Psoas muscle (tissue), 8 donors: ENCODE results near the gene OPTC. TPM values are rescaled to one million over a fixed set of nuclear protein-coding genes. Genes with fewer than 3 reads are reported as not detected.

Experiments
- ATAC-seq, 4 donors: fragments of 200-7000 bp; cut with Tn5 transposase; one replicate each; pipeline ENCODE4 v1.9.1; 2020; ENCODE audit warnings: moderate library complexity in 3 of 4, mild to moderate bottlenecking in 2 of 4
- DNase-seq, 2 donors: peaks; one replicate each; pipeline ENCODE4 v3.0.0-alpha.2; 2020
- H3K27ac ChIP-seq: fragments of 200-600 bp; one replicate; pipeline ENCODE4 v1.8.0; 2022
- H3K27me3 ChIP-seq, 3 donors: fragments of 200-600 bp in 1 of 3; one replicate each; pipeline versions ENCODE4 v1.6.1 to v1.8.0; 2013 to 2022; ENCODE audit warnings: low read length in 2 of 3, mild to moderate bottlenecking in 2 of 3, moderate library complexity in 1 of 3; ENCODE audit not compliant: insufficient read depth in 3 of 3
- H3K36me3 ChIP-seq, 2 donors: fragments of 200-600 bp in 1 of 2; one replicate each; pipeline versions ENCODE4 v1.6.1 to v1.8.0; 2013 to 2022; ENCODE audit warnings: low read depth in 1 of 2, mild to moderate bottlenecking in 1 of 2, moderate library complexity in 1 of 2; ENCODE audit not compliant: insufficient read depth in 1 of 2
- H3K4me1 ChIP-seq: fragments of 200-600 bp; one replicate; pipeline ENCODE4 v1.8.0; 2022
- H3K4me3 ChIP-seq: fragments of 200-600 bp; one replicate; pipeline ENCODE4 v1.8.0; 2022; ENCODE audit warnings: mild to moderate bottlenecking
- H3K9me3 ChIP-seq: fragments of 200-600 bp; one replicate; pipeline ENCODE4 v1.8.0; 2022
- WGBS, 3 donors: extraction: QIAGEN DNeasy Blood & Tissue Kit; methylation state at CpG; one replicate each; pipeline versions ENCODE4 v1.1.6 to v1.1.7; 2013; 5-methylcytosine and 5-hydroxymethylcytosine counted together
- intact Hi-C, 2 donors: fragments of 100-400 bp; cut with DNase I; formaldehyde crosslinking; loops; one replicate each; pipeline versions ENCODE4 v1.11.0 to v1.14.2; 2022
- polyA plus RNA-seq, 3 donors: library from polyadenylated mRNA; stranded (reverse); fragments of 200-250 nt; gene quantifications; one replicate each; pipeline ENCODE4 v1.2.3, GENCODE V29; 2013
- total RNA-seq, 4 donors: library from RNA; stranded (reverse); fragmentation: NEBNext Ultra II Directional in 2 of 4; extraction: Animal tissue kit (Norgen Biotek cat#: 25700) in 2 of 4; gene quantifications; one replicate each; pipeline versions ENCODE4 v1.2.1 to v1.2.4, GENCODE V29; 2021 to 2023
- TF ChIP-seq, protein P1 (sequence below): fragments of 200-600 bp; IDR thresholded peaks from one replicate; pipeline ENCODE4 v1.8.0; 2022; ENCODE audit warnings: antibody characterized with exemption
- donor health status: healthy with polysubstance abuse.
- donor health status: DM: no; HTN: no; CAD: no; lungs with moderate emphysema.
- donor health status: Bipolar disorder and iron deficiency.
- donor health status: healthy.
- donor health status: DM: yes; HTN: yes; CAD: no.
- donor health status: DM: no; HTN: no; CAD: no.
- donor health status: DM: no; HTN: no; CAD: no.
- donor health status: DM: yes; HTN: yes; CAD: no.

OPTC gene
- total and polyA plus RNA-seq, 7 donors: not detected

DNA sequence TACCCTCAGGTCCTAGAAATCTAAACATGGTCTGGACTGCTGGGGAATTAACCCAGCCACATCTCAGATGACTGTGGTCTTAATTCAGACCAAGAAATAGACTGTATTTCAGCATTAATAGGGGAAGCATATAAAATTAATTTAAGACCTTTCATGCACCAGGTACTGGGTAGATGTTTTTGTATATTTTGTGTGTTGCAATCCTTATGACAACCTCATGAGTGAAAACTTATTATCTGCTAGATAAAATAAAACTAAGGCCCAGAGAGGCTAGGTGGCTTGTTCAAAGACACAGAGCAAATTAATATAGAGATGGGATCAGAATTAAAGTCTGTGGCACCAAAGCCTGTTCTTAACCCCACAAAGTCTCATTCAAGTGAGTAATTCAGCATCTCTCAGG, 40.1 kb downstream of the OPTC start:
- H3K4me3 ChIP-seq: no peak overlapping the region
- no peaks in the 10 kb centered on the region for H3K36me3 ChIP-seq
- peaks cover 19% of the 10 kb centered on the region for H3K4me1 ChIP-seq
- H3K9me3 ChIP-seq: no peaks in the 10 kb centered on the region
- TF ChIP-seq, protein P1, sequence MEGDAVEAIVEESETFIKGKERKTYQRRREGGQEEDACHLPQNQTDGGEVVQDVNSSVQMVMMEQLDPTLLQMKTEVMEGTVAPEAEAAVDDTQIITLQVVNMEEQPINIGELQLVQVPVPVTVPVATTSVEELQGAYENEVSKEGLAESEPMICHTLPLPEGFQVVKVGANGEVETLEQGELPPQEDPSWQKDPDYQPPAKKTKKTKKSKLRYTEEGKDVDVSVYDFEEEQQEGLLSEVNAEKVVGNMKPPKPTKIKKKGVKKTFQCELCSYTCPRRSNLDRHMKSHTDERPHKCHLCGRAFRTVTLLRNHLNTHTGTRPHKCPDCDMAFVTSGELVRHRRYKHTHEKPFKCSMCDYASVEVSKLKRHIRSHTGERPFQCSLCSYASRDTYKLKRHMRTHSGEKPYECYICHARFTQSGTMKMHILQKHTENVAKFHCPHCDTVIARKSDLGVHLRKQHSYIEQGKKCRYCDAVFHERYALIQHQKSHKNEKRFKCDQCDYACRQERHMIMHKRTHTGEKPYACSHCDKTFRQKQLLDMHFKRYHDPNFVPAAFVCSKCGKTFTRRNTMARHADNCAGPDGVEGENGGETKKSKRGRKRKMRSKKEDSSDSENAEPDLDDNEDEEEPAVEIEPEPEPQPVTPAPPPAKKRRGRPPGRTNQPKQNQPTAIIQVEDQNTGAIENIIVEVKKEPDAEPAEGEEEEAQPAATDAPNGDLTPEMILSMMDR: no peak
- no peaks in the 10 kb centered on the region for H3K27me3 ChIP-seq
- intact Hi-C loops: no loop called here
- H3K27ac ChIP-seq: no peak overlapping the region
- DNase-seq: no peak
- ATAC-seq: no peak

DNA sequence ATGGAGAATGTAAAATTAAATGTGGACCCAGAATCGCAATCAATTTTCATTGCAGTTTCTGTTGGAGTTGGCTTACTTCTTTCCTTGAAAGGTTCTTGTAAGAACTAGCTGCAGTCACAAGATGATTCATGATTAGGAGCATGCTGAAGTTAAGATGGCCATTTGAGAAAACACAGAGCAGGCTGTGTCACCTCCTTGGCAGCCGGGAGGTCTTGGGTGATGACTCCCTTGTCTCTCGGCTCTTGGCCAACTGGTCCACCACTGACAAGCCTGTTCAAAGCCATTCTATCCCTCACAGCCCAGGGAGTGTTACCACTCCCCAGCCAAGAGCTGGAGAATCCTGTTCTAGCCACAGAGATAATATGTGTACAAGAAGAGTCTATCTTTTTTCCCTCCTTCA, 40.6 kb downstream of the OPTC start:
- TF ChIP-seq, protein P1: no peak
- no peaks in the 10 kb centered on the region for H3K27me3 ChIP-seq
- peaks cover 19% of the 10 kb centered on the region for H3K4me1 ChIP-seq
- DNase-seq (peak in 1 of 2 donors; percentile 79), ATAC-seq (peak; percentile 47 to 81 (median 64))
- 55 to 81% (median 64%) methylated on average over 3 of the region's 3 CpGs for WGBS, 3 donors
- H3K36me3 ChIP-seq: no peaks in the 10 kb centered on the region
- no peak overlapping the region for H3K27ac ChIP-seq
- H3K9me3 ChIP-seq: no peaks in the 10 kb centered on the region
- H3K4me3 ChIP-seq: no peak overlapping the region
- intact Hi-C loops: no loop called here

DNA sequence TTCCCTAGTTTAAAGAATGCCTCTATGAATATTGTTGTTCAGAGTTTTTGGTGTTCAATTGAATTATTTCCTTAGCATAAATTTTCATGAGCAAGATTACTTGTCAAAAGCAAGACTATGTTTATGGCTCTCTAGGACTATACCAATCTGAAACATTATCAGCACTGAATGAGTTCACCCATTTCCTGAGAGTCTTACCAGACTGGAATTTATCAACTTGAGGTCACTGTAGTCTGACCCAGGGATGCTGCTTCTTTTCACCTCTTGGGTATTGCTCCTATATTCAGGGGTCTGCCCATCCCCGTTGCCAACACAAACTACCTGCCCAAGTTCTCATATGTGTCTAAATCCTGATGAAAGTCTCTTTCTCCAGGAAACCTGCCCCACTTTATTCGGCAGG, 42.6 kb downstream of the OPTC start:
- Histone ChIP-seq H3K4me1 (peaks cover 19% of the 10 kb centered on the region), H3K9me3 (no peaks in the 10 kb centered on the region), H3K27me3 (no peaks in the 10 kb centered on the region), H3K27ac (no peak overlapping the region), H3K36me3 (no peaks in the 10 kb centered on the region), H3K4me3 (no peak overlapping the region)
- ATAC-seq: peak in 3 of 4 donors; percentile 9 to 23 (median 21)
- DNase-seq: no peak
- intact Hi-C loops: no loop called here
- 87 to 88% (median 87%) methylated on average over 2 of the region's 2 CpGs for WGBS, 3 donors
- TF ChIP-seq, protein P1: no peak

DNA sequence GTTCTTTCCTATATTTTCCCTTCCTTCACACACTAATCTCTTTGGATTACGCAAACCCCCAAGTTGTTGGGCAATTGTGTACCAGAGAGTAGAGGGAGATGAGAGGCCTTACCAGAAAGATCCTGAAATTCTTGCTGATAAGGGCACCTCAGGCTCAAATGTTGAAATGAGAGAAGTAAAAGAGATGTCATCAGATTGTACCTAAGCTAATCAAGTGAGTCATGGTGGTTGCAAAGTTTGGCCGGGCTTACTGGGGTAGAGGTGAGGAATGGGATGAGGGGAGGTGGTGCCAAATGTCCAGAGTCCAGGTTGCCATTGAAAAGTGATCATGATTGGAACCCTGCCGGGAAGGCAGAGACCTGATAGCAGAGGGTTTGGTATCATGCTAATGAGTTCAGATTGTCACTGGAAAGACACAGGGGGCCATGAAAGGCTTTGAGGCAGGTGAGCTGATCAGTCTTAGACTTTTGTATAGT, 43.1 kb downstream of the OPTC start:
- WGBS, 3 donors: 58 to 74% (median 58%) methylated on average over 3 of the region's 3 CpGs
- H3K27ac ChIP-seq: no peak overlapping the region
- TF ChIP-seq, protein P1: no peak
- peak in 1 of 2 donors; percentile 45 for DNase-seq
- H3K27me3 ChIP-seq: no peaks in the 10 kb centered on the region
- peak; percentile 65 to 86 (median 84) for ATAC-seq
- H3K4me1 ChIP-seq: peaks cover 19% of the 10 kb centered on the region
- H3K4me3 ChIP-seq: no peak overlapping the region
- H3K36me3 ChIP-seq: no peaks in the 10 kb centered on the region
- no peaks in the 10 kb centered on the region for H3K9me3 ChIP-seq
- intact Hi-C loops: no loop called here

DNA sequence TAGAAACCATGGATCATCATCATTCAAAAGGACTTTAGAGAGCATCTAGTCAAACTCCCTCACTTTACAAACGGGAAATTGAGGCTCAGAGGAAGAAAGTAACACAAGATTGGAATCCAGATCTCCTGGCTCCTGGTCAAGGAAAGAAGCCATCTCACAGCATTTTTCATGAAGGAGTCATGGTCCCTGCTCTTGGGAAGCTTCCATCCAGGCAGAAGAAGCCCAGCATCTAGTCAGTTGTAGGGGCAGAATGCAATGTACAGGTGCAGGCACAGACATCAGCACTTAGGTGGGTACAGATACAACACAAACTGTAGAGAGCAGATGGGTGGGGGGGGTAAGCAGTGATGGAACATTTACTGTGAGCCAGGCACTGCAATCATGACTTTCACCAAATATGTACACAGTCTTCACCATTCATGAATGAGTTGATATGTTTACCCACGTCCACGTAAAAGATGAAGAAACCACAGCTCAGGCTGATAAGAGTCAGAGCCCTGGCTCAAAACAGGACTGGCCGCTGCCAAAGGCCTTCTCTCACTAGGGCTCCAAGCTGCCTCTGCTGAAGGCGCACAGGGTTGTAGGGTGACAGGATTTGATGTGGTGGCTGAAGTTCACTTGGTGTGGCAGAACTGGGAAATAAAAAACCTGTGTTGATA, 44.0 kb downstream of the OPTC start:
- intact Hi-C loops: no loop called here
- Histone ChIP-seq H3K27ac (no peak overlapping the region), H3K4me3 (no peak overlapping the region), H3K36me3 (no peaks in the 10 kb centered on the region), H3K27me3 (no peaks in the 10 kb centered on the region), H3K4me1 (peaks cover 19% of the 10 kb centered on the region), H3K9me3 (no peaks in the 10 kb centered on the region)
- DNase-seq (no peak), ATAC-seq (no peak)
- WGBS, 3 donors: 81 to 89% (median 88%) methylated on average over 5 of the region's 5 CpGs
- TF ChIP-seq, protein P1: no peak
